IgD-negative memory B cell (primary cell): Measurements from ENCODE around the gene BORCS6. TPM values are rescaled to one million over a fixed set of nuclear protein-coding genes. Genes with fewer than 3 reads are reported as not detected.
A peak's percentile ranks its signal among the peaks of the same experiment; 100 is the strongest.
"Not testable (repeated sequence)": the region's sequence is repeated elsewhere in the genome, so short reads cannot be mapped to it uniquely, and the experiment has no call there.

Experiments used
- H3K27ac Mint-ChIP-seq, 3 donors: one replicate each; pipeline ENCODE4 v1.8.0; 2020 to 2022; ENCODE audit warnings: mild to moderate bottlenecking in 3 of 3, mixed read lengths in 3 of 3, moderate library complexity in 1 of 3
- H3K27me3 Mint-ChIP-seq: one replicate; pipeline ENCODE4 v1.8.0; 2021; ENCODE audit warnings: mixed read lengths
- H3K36me3 Mint-ChIP-seq: one replicate; pipeline ENCODE4 v1.8.0; 2020; ENCODE audit warnings: mild to moderate bottlenecking, mixed read lengths
- H3K4me1 Mint-ChIP-seq, 3 donors: one replicate each; pipeline ENCODE4 v1.8.0; 2020 to 2022; ENCODE audit warnings: mixed read lengths in 3 of 3, mild to moderate bottlenecking in 1 of 3
- H3K4me3 Mint-ChIP-seq, 4 donors: one replicate each; pipeline ENCODE4 v1.8.0; 2020 to 2022; ENCODE audit warnings: mild to moderate bottlenecking in 4 of 4, mixed read lengths in 4 of 4, moderate library complexity in 3 of 4
- H3K9me3 Mint-ChIP-seq, 3 donors: one replicate each; pipeline ENCODE4 v1.8.0; 2020 to 2021; ENCODE audit warnings: mixed read lengths in 3 of 3, mild to moderate bottlenecking in 1 of 3
- polyA plus RNA-seq: library from polyadenylated mRNA; unstranded; fragments of 300-500 nt; fragmentation: Illumina TruSeq; gene quantifications from one replicate; pipeline ENCODE4 v1.2.3, GENCODE V29; 2021

The BORCS6 gene
- polyA plus RNA-seq, 1 donor from 2014 or later: 30.0 TPM

GRCh38 chr17:8189041-8189710 is 804 bp downstream of the BORCS6 start:
- Mint-ChIP-seq H3K9me3 (no peaks in the 10 kb centered on the region), H3K27ac (peak overlapping the region in 1 of 3 donors; percentile 95), H3K4me3 (no peak overlapping the region), H3K4me1 (peaks cover 5 to 13% (median 9%) of the 10 kb centered on the region in 3 donors), H3K27me3 (no peaks in the 10 kb centered on the region), H3K36me3 (no peaks in the 10 kb centered on the region)

GRCh38 chr17:8188263-8188839 is 1.6 kb downstream of the BORCS6 start:
- H3K27ac Mint-ChIP-seq: no peak overlapping the region
- H3K4me3 Mint-ChIP-seq: no peak overlapping the region
- no peaks in the 10 kb centered on the region for H3K9me3 Mint-ChIP-seq

GRCh38 chr17:8187517-8188262 is 2.3 kb downstream of the BORCS6 start:
- Mint-ChIP-seq H3K27ac (no peak overlapping the region), H3K4me1 (peaks cover 5 to 13% (median 11%) of the 10 kb centered on the region in 3 donors), H3K36me3 (no peaks in the 10 kb centered on the region), H3K4me3 (no peak overlapping the region), H3K27me3 (no peaks in the 10 kb centered on the region), H3K9me3 (no peaks in the 10 kb centered on the region)

More at GRCh38 chr17:8188263-8188839, 1.6 kb downstream of the BORCS6 start:
- Mint-ChIP-seq H3K4me1 (peaks cover 5 to 13% (median 11%) of the 10 kb centered on the region in 3 donors), H3K27me3 (no peaks in the 10 kb centered on the region), H3K36me3 (no peaks in the 10 kb centered on the region)

GRCh38 chr17:8186787-8187516 is 3.0 kb downstream of the BORCS6 start:
- H3K27ac Mint-ChIP-seq: no peak overlapping the region
- H3K4me1 Mint-ChIP-seq: peaks cover 7 to 13% (median 12%) of the 10 kb centered on the region in 3 donors
- no peaks in the 10 kb centered on the region for H3K27me3 Mint-ChIP-seq
- no peak overlapping the region for H3K4me3 Mint-ChIP-seq
- H3K36me3 Mint-ChIP-seq: no peaks in the 10 kb centered on the region
- H3K9me3 Mint-ChIP-seq: no peaks in the 10 kb centered on the region

- no peaks in the 10 kb centered on the region for H3K9me3 Mint-ChIP-seq
- H3K27me3 Mint-ChIP-seq: no peaks in the 10 kb centered on the region
- H3K36me3 Mint-ChIP-seq: no peaks in the 10 kb centered on the region
- no peak overlapping the region for H3K4me3 Mint-ChIP-seq
- no peak overlapping the region for H3K27ac Mint-ChIP-seq
- H3K4me1 Mint-ChIP-seq: peaks cover 11 to 15% (median 11%) of the 10 kb centered on the region in 3 donors
These were observed 3.6 kb downstream of the BORCS6 start for GRCh38 chr17:8186446-8186786.

GRCh38 chr17:8185582-8186445 is 4.2 kb downstream of the BORCS6 start:
- no peak overlapping the region for H3K4me3 Mint-ChIP-seq
- no peaks in the 10 kb centered on the region for H3K9me3 Mint-ChIP-seq
- H3K4me1 Mint-ChIP-seq: peaks cover 8 to 15% (median 11%) of the 10 kb centered on the region in 3 donors
- no peaks in the 10 kb centered on the region for H3K27me3 Mint-ChIP-seq
- H3K36me3 Mint-ChIP-seq: no peaks in the 10 kb centered on the region
- no peak overlapping the region for H3K27ac Mint-ChIP-seq

- Mint-ChIP-seq H3K27me3 (no peaks in the 10 kb centered on the region), H3K9me3 (no peaks in the 10 kb centered on the region), H3K4me1 (peaks cover 29 to 35% (median 34%) of the 10 kb centered on the region in 3 donors), H3K36me3 (no peaks in the 10 kb centered on the region), H3K4me3 (peak overlapping the region; percentile 87 to 99 (median 94)), H3K27ac (peak overlapping the region; percentile 73 to 96 (median 95))
These were observed 12.8 kb downstream of the BORCS6 start for GRCh38 chr17:8176998-8177731.

GRCh38 chr17:8176197-8176940 is 13.6 kb downstream of the BORCS6 start, which contains the start of gene TMEM107:
Gene TMEM107 (minus strand): TSS chr17:8176380. CDS start chr17:8176286, 94 bp downstream.
- Mint-ChIP-seq H3K4me1 (peaks cover 24 to 32% (median 32%) of the 10 kb centered on the region in 3 donors), H3K27ac (peak within 1 kb of the TSS; percentile 94 to 96 (median 95))

GRCh38 chr17:8175795-8176196 is 14.2 kb downstream of the BORCS6 start:
- peak overlapping the region; percentile 94 to 96 (median 95) for H3K27ac Mint-ChIP-seq
- peak overlapping the region; percentile 87 to 99 (median 94) for H3K4me3 Mint-ChIP-seq
- H3K27me3 Mint-ChIP-seq: no peaks in the 10 kb centered on the region
- peaks cover 24 to 32% (median 30%) of the 10 kb centered on the region in 3 donors for H3K4me1 Mint-ChIP-seq
- no peaks in the 10 kb centered on the region for H3K9me3 Mint-ChIP-seq
- no peaks in the 10 kb centered on the region for H3K36me3 Mint-ChIP-seq

More at GRCh38 chr17:8176197-8176940, 13.6 kb downstream of the BORCS6 start, which contains the start of gene TMEM107:
- H3K27me3 Mint-ChIP-seq: no peaks in the 10 kb centered on the region
- H3K36me3 Mint-ChIP-seq: no peaks in the 10 kb centered on the region
- peak within 1 kb of the TSS; percentile 87 to 99 (median 94) for H3K4me3 Mint-ChIP-seq
- no peaks in the 10 kb centered on the region for H3K9me3 Mint-ChIP-seq

GRCh38 chr17:8173871-8174322 is 16.1 kb downstream of the BORCS6 start:
- Mint-ChIP-seq H3K27me3 (no peaks in the 10 kb centered on the region), H3K4me3 (peak overlapping the region; percentile 91 to 97 (median 94)), H3K9me3 (no peaks in the 10 kb centered on the region), H3K36me3 (no peaks in the 10 kb centered on the region), H3K27ac (peak overlapping the region; percentile 96 to 100 (median 100)), H3K4me1 (peaks cover 24 to 32% (median 29%) of the 10 kb centered on the region in 3 donors)

GRCh38 chr17:8173056-8173870 is 16.7 kb downstream of the BORCS6 start:
- Mint-ChIP-seq H3K27ac (peak overlapping the region; percentile 96 to 100 (median 100)), H3K4me3 (peak overlapping the region; percentile 91 to 97 (median 94)), H3K27me3 (no peaks in the 10 kb centered on the region), H3K9me3 (no peaks in the 10 kb centered on the region), H3K36me3 (no peaks in the 10 kb centered on the region), H3K4me1 (peaks cover 24 to 32% (median 29%) of the 10 kb centered on the region in 3 donors)

- H3K9me3 Mint-ChIP-seq, H3K36me3 Mint-ChIP-seq, H3K27ac Mint-ChIP-seq, H3K27me3 Mint-ChIP-seq, H3K4me3 Mint-ChIP-seq: not testable (repeated sequence)
- H3K4me1 Mint-ChIP-seq: peaks cover 13 to 19% (median 15%) of the 10 kb centered on the region in 3 donors
These were observed 19.8 kb downstream of the BORCS6 start for GRCh38 chr17:8170186-8170585.
